ENCODE data around the gene DAP.
A peak's percentile ranks its signal among the peaks of the same experiment; 100 is the strongest.
"Not testable (repeated sequence)": the region's sequence is repeated elsewhere in the genome, so short reads cannot be mapped to it uniquely, and the experiment has no call there.

The DAP gene

GRCh38 chr5:10672146-10673016, 88.7 kb downstream of the DAP start:
- DNase-seq (ENCODE audit: low spot score): peak; percentile 89

GRCh38 chr5:10671041-10672008, 89.7 kb downstream of the DAP start:
- peak; percentile 41 for DNase-seq (ENCODE audit: low spot score)

DNA sequence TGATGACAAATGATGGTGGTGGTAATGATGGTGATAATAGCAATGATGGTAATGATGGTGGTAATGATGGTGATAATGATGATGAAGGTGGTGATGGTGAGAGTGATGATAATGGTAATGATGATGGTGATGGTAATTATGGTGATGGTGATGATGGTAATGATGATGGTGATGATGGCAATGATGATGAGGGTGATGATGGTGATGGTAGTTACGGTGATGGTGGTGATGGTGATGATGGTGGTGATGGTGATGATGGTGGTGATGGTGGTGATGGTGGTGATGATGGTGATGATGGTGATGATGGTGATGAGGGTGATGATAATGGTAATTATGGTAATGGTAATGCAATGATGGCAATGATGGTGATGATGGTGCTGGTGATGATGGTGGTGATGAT, 91.1 kb downstream of the DAP start:
- DNase-seq (ENCODE audit: low spot score): no peak

GRCh38 chr5:10668697-10669096, 92.3 kb downstream of the DAP start:
- DNase-seq (ENCODE audit: low spot score): no peak

DNA sequence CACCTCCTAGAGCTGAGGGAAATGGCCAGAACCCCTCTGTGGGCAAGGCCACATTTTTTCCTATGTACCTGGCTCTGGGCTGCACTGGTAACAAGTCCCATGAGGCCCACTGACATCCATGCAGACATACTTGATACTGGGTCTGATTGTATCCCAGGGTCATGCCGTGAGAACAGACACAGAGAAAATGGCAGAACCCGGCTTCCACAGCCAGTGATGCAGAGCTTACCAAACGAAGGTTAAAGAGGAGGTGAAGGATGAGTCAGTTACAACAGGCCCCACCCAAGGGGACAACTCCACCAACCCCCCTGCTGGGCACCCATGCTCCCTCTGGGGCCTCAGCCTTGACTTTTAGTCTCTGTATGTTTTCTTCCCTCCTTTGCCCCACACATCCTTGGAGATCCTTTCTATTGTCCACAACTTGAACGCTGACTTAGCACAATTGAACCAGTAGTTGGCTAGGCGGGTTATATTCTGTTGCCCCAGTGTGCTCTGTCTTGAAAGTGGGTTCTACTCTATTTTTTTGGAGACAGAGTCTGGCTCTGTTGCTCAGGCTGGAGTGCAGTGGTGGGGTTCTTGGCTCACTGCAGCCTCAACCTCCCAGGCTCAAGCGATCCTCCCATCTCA, 93.5 kb downstream of the DAP start:
- no peak for DNase-seq (ENCODE audit: low spot score)

DNA sequence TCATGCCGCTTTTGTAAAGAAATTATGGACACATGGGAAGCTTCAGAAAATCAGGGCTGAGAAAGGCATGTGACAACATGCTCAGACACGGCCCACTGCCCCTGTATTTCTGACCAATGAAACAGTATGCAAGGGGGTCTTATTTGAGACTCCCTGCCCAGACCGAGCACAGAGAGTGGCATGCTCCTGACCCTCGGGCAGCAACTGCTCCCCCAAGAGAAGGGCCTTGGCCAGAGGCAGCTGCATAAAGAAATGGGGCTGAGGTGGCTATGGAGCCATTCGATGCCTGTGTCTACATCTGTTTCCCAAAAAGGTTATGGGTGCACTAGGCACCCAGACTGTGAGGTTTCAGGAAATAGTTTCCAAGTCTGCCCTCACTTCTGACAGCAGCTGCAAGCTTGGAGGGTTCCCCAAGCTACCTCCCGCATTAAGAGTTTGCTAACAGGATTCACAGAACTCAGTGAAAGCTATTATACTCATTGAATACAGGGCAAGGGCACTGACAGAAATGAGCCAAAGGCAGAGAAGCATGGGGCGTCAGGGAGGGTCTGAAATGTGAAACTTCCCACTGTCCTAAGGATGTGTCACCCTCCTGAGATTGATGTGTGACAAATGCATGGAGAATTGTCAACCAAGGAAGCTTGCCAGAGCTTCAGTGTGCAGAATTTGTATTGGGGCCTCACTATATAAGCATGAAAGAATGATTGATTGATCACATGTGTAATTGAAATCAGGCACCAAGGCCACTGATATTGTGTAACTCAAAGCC, 94.3 kb downstream of the DAP start:
- no peak for DNase-seq (ENCODE audit: low spot score)

DNA sequence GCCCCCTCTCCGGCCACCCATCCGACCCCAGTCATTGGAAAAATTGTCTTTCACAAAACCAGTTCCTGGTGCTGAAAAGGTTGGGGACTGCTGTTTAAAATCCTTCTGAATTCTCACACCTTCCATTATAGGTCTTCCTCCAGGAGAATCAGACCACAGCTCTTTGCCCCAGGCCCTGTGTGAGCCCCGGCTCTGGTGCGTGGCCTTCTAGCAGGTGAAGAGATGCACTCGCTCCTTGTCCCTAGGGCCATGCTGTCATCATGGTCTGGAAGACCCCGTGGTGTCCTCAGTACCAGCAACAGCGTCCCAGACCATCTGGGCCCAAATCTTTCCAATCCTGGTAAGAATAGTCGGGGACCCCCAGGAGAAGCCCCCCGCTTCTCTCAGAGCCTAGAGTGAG, 95.2 kb downstream of the DAP start:
- no peak for DNase-seq (ENCODE audit: low spot score)

DNA sequence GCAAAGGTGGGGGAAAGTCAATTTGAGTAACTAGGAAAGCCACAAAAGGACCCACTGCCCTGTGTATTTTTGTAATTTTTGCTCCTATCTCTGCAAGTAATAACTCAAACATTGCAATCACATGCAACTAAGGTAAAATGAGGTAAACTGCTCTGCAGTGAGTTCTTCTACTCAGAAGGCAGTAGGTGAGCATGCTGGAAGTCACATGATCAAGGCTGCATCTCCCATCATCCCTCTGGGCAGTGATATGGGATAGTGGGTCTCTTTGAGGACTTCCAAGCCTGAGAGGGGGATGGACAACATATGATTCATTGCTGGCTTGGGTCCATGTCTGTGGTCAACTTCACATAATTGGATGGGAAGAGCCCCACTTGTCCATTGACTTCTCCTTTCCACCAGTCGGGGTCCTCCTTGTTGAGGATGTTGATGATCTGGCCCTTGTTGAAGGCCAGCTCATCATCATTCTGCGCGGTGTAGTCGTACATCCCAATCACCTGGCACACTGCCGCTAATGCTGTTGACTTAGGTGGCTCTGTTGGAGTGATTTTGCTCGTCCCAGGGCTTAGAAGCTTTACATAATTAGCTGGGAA, 96.8 kb downstream of the DAP start:
- DNase-seq (ENCODE audit: low spot score): not testable (repeated sequence)

DNA sequence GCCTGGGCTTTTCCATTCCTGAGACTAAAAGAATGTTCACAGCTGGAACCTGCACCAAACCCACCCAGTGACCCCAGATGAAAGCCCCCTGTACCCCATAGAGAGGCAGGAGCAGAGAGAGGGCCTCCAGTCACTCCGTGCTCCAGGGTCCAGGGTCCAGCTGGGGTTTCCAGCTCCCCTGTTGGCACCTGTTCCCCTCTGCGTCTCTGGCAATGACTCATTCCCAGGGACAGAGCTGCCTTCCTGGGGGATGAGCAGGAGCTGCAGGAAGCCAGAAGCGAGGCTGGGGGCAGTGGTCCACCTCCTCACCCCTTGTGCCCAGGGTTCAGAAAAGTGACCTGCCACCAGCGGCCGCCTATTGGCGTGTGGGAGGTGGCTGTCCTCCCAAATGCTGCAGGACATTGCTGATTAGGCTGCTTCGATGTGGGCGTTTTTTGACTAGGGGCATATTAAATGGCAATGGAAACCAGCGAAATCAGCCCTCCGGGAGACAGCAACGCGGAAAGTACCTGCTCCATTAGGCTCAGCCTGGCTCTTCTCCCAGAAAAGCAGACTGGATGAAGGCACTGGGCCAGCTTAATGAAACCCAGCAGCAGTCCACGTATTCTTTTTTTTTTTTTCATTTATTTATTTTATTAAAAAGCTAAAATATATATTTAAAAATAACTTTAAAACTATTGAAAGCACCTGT, 97.4 kb downstream of the DAP start:
- DNase-seq (ENCODE audit: low spot score): no peak

DNA sequence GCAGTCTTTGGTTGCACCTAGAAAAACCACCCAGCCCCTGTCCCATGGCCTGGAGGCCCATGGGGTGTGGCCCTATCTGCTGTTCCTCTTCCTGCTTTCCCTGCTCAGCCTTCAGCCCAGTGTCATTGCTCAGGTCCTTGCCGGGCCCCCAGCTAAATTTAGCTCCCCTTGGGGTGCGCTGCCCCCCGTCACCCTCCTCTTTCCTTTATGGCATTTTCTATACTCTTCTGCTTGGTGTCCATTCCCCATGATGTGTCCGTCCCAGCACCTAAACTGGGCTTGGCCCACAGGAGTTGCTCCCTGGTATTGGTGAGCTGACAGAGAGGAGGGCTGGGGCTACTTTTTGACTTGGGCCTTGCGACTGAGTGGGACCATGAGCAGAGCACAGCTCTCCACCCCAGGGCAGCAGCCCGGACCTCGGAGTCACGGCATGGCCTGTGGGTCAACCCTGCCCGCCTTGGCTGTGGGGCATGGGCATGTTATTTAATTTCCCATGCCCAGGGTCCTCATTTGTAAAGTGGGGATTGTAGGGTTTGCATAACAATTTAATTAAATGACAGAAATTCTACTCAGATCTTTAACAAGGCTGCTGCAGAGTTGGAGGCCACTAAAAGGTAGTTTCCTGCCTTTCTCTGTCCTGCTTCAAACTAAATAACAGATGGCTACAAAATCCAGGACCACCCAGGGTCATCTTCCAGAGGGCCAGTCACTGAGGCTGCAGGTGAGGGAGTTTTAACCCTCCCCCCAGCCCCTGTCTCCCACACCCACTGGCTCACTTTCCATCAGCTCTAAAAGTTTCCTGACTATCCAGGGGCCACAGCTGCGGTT, 98.2 kb downstream of the DAP start:
- no peak for DNase-seq (ENCODE audit: low spot score)

DNA sequence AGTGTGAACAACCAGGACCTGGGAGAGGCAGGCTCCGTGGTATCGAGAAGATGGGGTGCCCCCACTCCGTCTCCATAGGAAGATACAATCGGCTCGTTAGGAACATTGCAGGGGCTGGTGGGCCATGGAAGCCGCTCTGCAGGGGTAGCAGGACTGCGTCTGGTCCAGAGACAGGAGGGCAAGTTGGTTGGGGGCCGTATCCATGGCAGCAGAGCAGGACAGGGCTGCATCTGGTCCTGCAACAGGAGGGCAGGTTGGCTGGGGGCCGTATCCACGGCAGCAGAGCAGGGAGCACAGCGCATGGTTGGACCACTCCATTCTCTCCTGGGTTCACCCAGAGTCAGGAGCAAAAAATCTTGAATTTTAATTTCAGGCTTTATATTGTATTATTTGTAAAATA, 99.0 kb downstream of the DAP start:
- peak; percentile 38 for DNase-seq (ENCODE audit: low spot score)

- DNase-seq (ENCODE audit: low spot score): no peak
Observed at GRCh38 chr5:10661401-10661800, 99.6 kb downstream of the DAP start.

- no peak for DNase-seq (ENCODE audit: low spot score)
Observed at GRCh38 chr5:10660720-10661387, 100.2 kb downstream of the DAP start.

- DNase-seq (ENCODE audit: low spot score): no peak
Observed at GRCh38 chr5:10660135-10660534, 100.9 kb downstream of the DAP start.

DNA sequence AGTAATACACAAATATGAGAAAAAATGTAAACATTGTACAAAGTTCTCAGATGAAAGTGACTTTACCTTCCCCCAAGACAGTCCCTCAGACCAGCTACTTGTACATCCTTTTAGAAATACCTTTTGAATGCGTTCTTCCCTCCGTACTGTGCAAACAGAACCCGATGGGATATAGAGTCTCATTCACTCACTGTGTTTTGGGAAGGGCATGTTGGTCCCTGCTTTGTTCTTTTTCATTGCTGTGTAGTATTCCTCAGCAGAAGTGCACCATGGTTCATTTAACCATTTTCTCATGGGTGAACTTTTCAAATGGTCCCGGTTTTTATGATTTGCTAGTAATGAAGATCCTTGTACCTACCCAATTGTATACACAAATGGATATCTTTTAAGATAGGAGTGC, 102.8 kb downstream of the DAP start:
- DNase-seq (ENCODE audit: low spot score): no peak

DNA sequence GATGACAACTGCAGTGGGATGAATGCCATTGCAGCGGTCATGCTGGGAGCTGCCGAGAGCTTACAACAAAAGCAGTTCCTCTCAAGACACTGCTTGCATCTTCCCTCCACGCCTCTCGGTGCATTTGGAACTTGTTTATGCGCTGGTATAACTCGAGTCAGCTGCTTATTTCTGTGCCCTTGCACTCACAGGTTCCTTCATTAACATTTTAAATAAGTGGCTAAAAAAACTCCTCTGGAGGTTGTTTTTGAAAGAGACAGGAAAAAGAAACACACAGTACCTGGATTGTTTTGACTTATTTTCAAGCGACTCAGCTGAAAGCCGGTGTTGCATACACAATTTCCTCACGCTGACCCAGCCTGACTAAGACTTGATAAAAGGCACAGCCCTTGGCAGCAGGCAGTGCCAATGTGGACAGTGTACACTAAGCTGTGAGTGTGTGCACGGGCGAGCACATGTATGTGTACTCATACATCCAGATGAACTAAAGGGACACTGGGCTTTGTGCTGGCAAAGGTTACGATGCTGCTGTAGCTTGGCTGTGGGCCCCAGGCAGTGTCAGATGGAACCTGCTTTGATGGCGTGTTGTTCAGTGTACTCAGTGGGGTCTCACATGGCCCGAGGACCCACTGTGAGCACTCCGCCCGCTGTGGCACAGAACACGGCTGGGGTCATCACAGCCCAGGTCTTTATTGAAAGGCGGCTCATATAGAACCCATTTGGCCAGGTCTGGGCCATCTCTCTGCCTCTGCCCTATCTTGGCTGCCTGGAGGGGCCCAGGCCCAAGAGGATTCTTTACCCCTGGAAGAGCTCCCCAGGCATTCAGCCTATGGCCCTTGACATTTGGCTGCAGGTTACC, 104.8 kb downstream of the DAP start:
- no peak for DNase-seq (ENCODE audit: low spot score)

DNA sequence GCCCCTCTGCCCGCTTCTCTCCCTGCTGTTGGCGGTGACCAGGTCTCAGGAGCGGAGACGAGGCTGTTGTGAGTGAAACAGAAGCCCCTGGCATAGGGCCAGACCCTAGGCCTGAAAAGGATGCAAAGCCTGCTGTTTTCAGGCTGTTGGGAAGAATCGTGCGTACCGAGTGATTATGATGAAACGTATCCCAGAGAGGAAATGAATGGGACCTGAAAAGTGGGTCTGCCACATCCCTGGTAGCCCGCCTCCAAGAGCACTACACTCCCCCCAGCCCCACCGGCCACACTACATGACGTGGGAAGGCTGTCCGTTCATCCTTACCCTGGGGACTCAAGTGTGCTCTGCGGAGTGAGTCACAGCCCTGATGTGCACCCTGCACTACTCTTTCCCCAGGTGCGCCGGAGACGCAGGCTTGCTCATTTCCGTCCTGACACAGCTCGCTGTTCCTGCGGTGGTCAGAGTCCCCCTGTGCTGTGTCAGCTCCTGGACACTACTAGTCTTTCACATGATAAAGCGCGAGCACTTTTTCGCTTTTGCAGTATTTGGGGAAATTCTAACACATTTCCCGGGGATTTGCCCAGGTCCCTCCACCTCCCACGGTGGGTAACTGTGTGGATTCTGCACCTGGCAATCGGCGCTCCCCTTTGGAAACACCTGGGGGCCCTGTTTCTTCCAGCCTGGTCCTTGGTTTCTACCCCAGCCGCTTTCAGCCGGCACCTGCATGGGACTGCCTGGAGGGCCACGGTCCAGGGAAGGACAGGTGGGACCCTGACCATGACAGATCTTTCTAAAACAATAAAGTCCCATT, 105.7 kb downstream of the DAP start:
- DNase-seq (ENCODE audit: low spot score): no peak
